HG02642 (cell line): ENCODE measurements around the gene POGLUT3.

Experiments used
- ATAC-seq: cut with Tn5 transposase; IDR thresholded peaks from one replicate; pipeline ENCODE4 v1.9.1; 2021; ENCODE audit warnings: mild to moderate bottlenecking; ENCODE audit not compliant: unreplicated experiment, poor library complexity

The POGLUT3 gene, protein sequence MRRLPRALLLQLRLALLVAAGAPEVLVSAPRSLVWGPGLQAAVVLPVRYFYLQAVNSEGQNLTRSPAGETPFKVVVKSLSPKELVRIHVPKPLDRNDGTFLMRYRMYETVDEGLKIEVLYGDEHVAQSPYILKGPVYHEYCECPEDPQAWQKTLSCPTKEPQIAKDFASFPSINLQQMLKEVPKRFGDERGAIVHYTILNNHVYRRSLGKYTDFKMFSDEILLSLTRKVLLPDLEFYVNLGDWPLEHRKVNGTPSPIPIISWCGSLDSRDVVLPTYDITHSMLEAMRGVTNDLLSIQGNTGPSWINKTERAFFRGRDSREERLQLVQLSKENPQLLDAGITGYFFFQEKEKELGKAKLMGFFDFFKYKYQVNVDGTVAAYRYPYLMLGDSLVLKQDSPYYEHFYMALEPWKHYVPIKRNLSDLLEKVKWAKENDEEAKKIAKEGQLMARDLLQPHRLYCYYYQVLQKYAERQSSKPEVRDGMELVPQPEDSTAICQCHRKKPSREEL

DNA sequence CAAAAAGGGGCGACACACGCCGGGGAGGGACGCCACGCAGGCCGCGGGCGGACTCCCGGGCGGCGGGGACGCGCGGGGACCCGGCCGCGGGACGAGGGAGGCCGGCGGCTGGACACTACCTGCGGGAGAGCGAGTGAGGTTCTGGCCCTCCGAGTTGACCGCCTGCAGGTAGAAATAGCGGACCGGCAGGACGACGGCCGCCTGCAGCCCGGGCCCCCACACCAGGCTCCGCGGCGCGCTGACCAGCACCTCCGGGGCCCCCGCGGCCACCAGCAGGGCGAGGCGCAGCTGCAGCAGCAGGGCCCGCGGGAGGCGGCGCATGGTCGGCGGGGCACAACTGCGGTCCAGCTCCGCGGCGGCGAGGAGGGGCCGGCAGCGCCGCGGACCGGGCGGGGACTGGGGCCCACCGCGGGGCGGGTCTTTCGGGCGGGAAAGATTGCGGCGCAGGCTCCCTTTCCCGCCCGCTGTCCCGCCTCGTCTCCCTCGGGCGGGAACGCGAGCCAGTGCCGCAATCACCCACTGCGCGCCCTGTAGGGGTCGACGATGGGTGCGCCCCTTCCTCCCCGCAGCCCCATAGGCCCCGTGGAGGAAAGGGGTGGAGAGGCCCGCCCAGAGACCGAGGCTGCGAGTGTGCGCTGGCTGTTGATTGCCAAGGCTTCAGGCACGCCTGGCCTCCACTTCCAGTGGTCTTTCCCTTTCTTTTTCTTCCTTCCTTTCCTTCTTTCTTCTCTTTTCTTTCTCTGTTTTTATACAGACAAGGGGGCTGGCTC lies at the start of gene POGLUT3:
Gene POGLUT3 (minus strand): TSS at position 339 of the 770 bp plus-strand sequence. CDS start 18 bp downstream, at position 321.
- ATAC-seq = peak; percentile 73

- ATAC-seq = no peak
Observed at GRCh38 chr11:108545909-108546501, 47.8 kb upstream of the POGLUT3 start.

DNA sequence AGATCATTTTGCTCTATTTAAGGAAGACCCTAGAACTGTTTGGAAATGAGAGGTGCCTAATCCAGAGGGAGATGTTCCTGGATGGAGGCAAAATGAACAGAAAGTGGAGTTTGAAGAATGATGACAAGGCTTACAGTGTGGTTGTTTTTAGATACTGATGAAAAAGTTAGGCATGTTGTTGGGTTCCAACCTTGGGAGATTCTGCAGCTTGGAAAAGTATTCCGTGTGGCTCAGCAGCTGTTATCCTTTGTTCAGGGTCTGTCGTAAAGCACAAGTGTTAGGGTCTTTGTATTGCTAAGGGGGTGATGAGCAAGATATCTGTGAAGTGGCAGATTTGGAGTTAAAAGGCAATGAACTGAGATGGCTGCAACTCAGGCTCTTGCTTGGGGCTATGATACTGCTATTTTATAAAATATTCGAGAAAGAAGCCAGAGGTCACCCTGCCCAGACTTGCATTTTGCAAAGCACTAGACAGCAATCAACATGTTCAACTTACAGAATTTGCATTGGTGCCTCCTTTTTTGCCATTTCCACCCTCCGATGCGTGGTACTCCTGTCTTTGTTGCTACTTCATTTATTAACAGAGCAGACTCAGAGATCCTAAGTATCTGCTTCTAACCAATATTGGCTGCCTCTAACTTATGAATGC lies 45.3 kb upstream of the POGLUT3 start:
- ATAC-seq = no peak

GRCh38 chr11:108541531-108541930 lies 43.3 kb upstream of the POGLUT3 start:
- ATAC-seq = no peak

DNA sequence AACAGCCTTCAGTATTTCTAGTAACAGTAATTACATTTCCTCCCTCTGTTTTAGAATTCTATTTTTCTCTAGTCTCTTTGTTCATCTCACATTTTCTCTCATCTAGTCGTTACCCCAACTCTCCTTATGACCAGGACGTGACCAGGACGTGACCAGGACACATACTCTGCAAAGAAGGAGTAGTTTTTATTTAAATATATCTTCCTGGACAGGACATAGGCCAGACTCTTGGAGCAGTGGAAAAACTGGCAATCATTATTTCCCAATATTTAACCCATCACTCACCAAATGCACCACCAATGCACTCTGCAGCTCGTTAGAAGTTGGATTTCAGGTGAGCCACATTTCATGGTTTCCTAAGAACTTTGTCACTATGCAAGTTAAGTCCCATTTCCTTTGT lies 40.3 kb upstream of the POGLUT3 start:
- no peak for ATAC-seq

- no peak for ATAC-seq
Observed at GRCh38 chr11:108538022-108538424, 39.8 kb upstream of the POGLUT3 start.

- ATAC-seq = no peak
Observed at GRCh38 chr11:108536783-108537182, 38.6 kb upstream of the POGLUT3 start.

- no peak for ATAC-seq
Observed at GRCh38 chr11:108535384-108535955, 37.3 kb upstream of the POGLUT3 start.

- ATAC-seq = no peak
Observed at GRCh38 chr11:108534274-108534882, 36.2 kb upstream of the POGLUT3 start.

- ATAC-seq = no peak
Observed at GRCh38 chr11:108530426-108530825, 32.2 kb upstream of the POGLUT3 start.

- ATAC-seq = no peak
Observed at GRCh38 chr11:108527382-108527781, 29.2 kb upstream of the POGLUT3 start.

DNA sequence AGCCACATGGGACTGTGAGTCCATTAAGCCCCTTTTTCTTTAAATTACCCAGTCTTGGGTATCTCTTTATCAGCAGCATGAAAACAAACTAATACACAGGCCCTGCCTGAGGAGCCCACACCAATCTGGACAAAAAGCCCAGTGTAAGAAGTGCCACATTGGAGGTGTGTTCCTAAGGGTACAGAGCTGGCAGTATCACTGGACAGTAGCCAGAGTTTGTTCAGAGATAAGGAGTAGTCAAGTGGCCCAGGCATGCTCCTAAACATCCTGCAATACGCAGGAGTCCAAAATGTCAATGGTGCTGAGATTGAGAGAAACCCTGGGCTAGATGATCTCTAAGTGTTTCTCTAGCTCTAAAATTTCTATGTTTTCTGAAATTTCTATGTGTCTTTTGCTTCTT lies 27.0 kb upstream of the POGLUT3 start:
- no peak for ATAC-seq

DNA sequence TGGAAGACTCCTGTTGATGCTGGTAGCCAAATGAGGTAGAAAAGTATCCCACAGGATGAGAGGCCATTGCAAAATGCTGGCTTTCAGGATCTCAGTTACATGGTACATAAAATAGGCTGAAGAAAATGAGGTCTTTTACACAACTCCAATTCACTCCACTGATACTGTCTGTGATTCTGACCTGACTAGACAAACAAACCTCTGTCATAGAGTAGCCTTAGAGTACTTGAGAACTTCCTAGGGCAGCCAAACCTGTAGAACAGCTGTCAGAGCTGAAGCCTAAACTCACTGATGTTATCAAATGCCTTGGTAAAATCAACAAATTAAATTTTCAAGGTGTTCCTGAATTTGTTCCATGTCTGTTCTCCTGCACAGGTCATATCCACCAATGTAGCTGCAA lies 26.2 kb upstream of the POGLUT3 start:
- ATAC-seq = no peak

DNA sequence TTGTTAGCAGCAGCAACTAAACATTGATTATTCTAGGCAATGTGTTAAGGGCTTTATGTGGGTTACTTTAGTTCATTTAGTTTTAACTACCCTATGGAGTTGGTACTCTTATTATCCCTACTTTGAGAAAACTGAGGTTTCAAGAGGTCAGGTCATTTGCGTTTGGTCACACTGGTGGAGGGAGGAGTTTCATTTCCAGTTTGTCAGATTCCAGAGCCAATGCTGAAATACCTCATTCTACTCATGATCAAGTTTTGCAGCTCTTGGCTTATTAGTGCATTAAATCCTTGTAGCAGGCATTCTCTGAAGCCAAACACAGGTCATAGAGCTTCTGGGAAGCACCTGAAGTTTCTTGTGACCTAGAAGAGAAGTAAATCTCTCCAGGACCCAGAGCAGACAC lies 24.1 kb upstream of the POGLUT3 start:
- no peak for ATAC-seq

- ATAC-seq = no peak
Observed at GRCh38 chr11:108518581-108518980, 20.4 kb upstream of the POGLUT3 start.

DNA sequence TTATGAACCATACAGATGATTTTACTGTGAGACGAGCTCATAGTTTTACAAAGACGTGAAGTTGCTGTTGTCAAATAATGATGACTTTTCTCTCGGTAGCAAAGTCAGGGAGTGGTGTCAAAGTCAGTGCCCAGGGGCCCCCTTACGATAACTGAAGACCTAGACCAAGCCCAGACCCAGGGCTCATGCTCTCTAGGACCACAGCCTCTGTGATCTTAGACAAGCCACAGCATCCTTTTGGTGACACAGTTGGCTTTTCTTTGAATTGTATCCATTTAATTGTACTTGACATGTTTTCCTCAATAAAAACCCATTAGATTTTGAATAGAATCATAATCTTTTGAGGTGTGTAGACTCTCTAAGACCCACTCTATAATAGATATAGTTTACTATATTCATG lies 17.9 kb upstream of the POGLUT3 start:
- no peak for ATAC-seq

GRCh38 chr11:108512708-108513107 lies 14.5 kb upstream of the POGLUT3 start:
- no peak for ATAC-seq

GRCh38 chr11:108511851-108512474 lies 13.8 kb upstream of the POGLUT3 start:
- ATAC-seq = no peak
